ENCODE measurements around the gene CCDC85C.

The CCDC85C gene

DNA sequence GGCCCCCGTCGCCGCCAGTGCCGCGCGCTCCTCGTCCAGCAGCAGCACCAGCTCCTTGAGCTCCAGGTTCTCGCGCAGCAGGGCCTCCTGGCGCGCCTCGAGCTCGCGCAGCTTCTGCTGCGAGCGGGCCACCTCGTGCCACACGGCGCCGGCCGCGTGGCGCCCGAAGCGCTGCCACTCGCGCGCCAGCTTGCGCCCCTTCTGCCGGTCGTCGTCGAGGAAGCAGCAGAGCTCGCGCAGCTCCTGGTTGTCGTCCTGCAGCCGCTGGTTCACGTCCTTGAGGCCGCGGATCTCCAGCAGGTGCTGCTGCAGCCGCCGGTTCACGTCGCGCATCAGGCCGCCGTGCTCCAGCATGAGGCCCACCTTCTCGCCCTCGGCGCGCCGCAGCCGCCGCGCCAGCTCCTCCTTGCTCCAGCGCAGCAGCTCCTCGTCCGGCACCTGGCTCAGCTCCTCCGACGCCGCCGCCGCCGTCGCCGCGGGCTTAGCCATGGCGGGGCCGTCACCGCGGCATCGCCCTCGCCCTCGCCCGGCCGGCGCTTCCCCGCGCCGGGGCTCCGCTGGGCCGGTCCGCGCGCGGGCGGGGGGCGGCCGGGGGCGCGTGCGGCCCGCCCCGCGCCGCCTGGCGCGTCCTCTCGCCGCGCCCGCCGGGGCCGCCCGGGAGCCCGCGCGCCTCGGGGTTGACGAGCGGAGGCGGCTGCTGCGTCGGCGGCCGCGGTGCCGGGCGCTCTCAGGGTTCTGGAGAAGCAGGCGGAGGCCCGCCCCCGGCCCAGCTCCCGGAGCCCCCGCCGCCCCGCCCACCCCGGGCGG lies at the start of gene CCDC85C:
Gene CCDC85C (minus strand): TSS at position 737 of the 807 bp plus-strand sequence. CDS start 248 bp downstream, at position 489.
- Histone ChIP-seq H3K27me3 (ENCODE audit: insufficient read depth, low read depth) (no peaks in the 10 kb centered on the region), H3K4me2 (peak within 1 kb of the TSS; percentile 60), H3K79me2 (ENCODE audit: insufficient read depth, low read depth) (peaks cover 13% of the 10 kb centered on the region; the same call in 1 of the 2 replicates), H3K9ac (peak within 1 kb of the TSS; percentile 90), H3K36me3 (ENCODE audit: insufficient read depth) (no peaks in the 10 kb centered on the region), H4K20me1 (ENCODE audit: insufficient read depth) (no peaks in the 10 kb centered on the region), H2AFZ (ENCODE audit: low read depth) (peak within 1 kb of the TSS; percentile 98), H3K27ac (peak within 1 kb of the TSS; percentile 84), H3K4me3 (IDR thresholded peaks at IDR 0.05; ENCODE audit: insufficient read depth, low read depth, low read length) (no peak within 1 kb of the TSS), H3K4me1 (ENCODE audit: low read depth, poor library complexity, severe bottlenecking) (peaks cover 41% of the 10 kb centered on the region)
- TF ChIP-seq, protein P1, sequence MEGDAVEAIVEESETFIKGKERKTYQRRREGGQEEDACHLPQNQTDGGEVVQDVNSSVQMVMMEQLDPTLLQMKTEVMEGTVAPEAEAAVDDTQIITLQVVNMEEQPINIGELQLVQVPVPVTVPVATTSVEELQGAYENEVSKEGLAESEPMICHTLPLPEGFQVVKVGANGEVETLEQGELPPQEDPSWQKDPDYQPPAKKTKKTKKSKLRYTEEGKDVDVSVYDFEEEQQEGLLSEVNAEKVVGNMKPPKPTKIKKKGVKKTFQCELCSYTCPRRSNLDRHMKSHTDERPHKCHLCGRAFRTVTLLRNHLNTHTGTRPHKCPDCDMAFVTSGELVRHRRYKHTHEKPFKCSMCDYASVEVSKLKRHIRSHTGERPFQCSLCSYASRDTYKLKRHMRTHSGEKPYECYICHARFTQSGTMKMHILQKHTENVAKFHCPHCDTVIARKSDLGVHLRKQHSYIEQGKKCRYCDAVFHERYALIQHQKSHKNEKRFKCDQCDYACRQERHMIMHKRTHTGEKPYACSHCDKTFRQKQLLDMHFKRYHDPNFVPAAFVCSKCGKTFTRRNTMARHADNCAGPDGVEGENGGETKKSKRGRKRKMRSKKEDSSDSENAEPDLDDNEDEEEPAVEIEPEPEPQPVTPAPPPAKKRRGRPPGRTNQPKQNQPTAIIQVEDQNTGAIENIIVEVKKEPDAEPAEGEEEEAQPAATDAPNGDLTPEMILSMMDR (conservative IDR thresholded peaks at IDR 0.05; ENCODE audit: low read depth, low read length) = no peak

DNA sequence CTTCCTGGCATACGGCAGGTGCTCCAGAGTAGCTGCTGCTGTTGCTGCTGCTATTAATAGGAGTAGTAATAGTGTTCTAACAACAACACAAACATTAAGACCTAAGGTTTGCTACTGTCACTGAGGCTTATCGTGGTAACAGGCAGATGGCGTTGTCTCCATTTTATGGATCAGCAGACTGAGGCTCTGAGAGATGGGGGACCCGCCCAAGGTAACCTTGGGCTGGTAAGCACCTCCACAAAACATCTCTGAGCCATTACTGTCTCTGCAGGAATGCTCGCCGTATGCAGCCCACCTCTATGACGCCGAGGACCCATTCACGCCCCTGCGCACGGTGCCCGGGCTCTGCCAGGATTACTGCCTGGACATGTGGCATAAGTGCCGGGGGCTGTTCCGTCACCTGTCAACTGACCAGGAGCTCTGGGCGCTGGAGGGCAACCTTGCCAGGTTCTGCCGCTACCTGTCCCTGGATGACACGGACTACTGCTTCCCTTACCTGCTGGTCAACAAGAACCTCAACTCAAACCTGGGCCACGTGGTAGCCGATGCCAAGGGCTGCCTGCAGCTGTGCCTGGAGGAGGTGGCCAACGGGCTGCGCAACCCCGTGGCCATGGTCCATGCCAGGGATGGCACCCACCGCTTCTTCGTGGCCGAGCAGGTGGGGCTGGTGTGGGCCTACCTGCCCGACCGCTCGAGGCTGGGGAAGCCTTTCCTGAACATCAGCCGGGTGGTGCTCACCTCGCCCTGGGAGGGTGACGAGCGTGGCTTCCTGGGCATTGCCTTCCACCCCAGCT lies 48.1 kb upstream of the CCDC85C start:
- Histone ChIP-seq H3K79me2 (ENCODE audit: insufficient read depth, low read depth) (no peaks in the 10 kb centered on the region), H3K9ac (no peak overlapping the region), H4K20me1 (ENCODE audit: insufficient read depth) (no peaks in the 10 kb centered on the region), H3K4me2 (no peak overlapping the region), H3K36me3 (ENCODE audit: insufficient read depth) (no peaks in the 10 kb centered on the region), H2AFZ (ENCODE audit: low read depth) (no peak overlapping the region), H3K4me3 (IDR thresholded peaks at IDR 0.05; ENCODE audit: insufficient read depth, low read depth, low read length) (no peak overlapping the region), H3K27me3 (ENCODE audit: insufficient read depth, low read depth) (no peaks in the 10 kb centered on the region), H3K4me1 (ENCODE audit: low read depth, poor library complexity, severe bottlenecking) (peaks cover 13% of the 10 kb centered on the region), H3K27ac (no peak overlapping the region)
- TF ChIP-seq, protein P1 (conservative IDR thresholded peaks at IDR 0.05; ENCODE audit: low read depth, low read length) = no peak

DNA sequence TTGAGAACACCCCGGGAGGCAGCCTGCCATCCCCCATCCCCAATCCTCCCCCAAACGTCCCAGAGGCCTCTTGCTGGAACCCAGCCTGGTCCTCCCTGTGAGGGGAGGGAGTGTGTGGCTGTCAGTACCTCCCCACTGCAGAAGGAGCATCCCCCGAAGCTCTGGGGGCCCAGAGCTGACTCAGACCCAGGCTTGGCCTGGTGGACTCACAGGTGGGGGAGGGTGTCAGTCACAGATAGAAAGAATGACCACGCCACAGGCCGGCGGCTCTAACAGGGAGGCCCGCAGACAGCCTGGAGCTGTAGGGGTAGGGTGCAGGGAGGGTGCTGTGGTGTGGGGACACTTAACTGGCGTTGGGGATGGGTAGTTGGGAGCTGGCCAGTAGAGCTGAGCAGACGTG lies 46.2 kb upstream of the CCDC85C start:
- no peaks in the 10 kb centered on the region for H3K27me3 ChIP-seq (ENCODE audit: insufficient read depth, low read depth)
- H3K27ac ChIP-seq = no peak overlapping the region
- peaks cover 13% of the 10 kb centered on the region for H3K4me1 ChIP-seq (ENCODE audit: low read depth, poor library complexity, severe bottlenecking)
- H3K4me3 ChIP-seq (IDR thresholded peaks at IDR 0.05; ENCODE audit: insufficient read depth, low read depth, low read length) = no peak overlapping the region
- H2AFZ ChIP-seq (ENCODE audit: low read depth) = no peak overlapping the region
- H4K20me1 ChIP-seq (ENCODE audit: insufficient read depth) = no peaks in the 10 kb centered on the region
- no peak overlapping the region for H3K9ac ChIP-seq
- H3K79me2 ChIP-seq (ENCODE audit: insufficient read depth, low read depth) = no peaks in the 10 kb centered on the region
- no peak overlapping the region for H3K4me2 ChIP-seq
- TF ChIP-seq, protein P1 (conservative IDR thresholded peaks at IDR 0.05; ENCODE audit: low read depth, low read length) = no peak
- H3K36me3 ChIP-seq (ENCODE audit: insufficient read depth) = no peaks in the 10 kb centered on the region

DNA sequence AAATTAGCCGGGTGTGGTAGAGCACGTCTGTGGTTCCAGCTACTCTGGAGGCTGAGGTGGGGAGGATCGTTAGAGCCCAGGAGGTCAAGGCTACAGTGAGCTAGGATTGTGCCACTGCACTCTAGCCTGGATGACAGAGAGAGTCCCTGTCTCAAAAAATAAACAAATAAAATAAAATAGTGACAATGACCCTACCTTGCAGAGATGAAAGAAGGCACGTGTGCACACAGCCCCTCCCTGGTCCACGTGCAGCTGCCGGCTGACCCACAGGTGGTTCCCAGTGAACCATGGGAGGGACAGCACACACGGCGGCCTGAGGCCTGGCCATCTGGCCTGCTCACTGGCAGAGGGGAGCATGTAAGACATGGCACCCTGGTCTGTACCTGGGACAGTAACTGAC lies 45.6 kb upstream of the CCDC85C start:
- H2AFZ ChIP-seq (ENCODE audit: low read depth) = no peak overlapping the region
- no peak overlapping the region for H3K4me2 ChIP-seq
- H3K9ac ChIP-seq = no peak overlapping the region
- H3K4me1 ChIP-seq (ENCODE audit: low read depth, poor library complexity, severe bottlenecking) = peaks cover 11% of the 10 kb centered on the region
- no peaks in the 10 kb centered on the region for H3K36me3 ChIP-seq (ENCODE audit: insufficient read depth)
- no peaks in the 10 kb centered on the region for H4K20me1 ChIP-seq (ENCODE audit: insufficient read depth)
- H3K27me3 ChIP-seq (ENCODE audit: insufficient read depth, low read depth) = no peaks in the 10 kb centered on the region
- no peak overlapping the region for H3K27ac ChIP-seq
- TF ChIP-seq, protein P1 (conservative IDR thresholded peaks at IDR 0.05; ENCODE audit: low read depth, low read length) = no peak
- no peaks in the 10 kb centered on the region for H3K79me2 ChIP-seq (ENCODE audit: insufficient read depth, low read depth)
- no peak overlapping the region for H3K4me3 ChIP-seq (IDR thresholded peaks at IDR 0.05; ENCODE audit: insufficient read depth, low read depth, low read length)

All from KMS-11 (cell line).